HepG2 (cell line): ENCODE data around the gene TAF12. TPM values are rescaled to one million over a fixed set of nuclear protein-coding genes. Genes with fewer than 3 reads are reported as not detected.

Experiments
- MAF1 ChIP-seq: sonication (generic); formaldehyde crosslinking; IDR thresholded peaks from 2 replicates; pipeline ENCODE4 v1.5.0; 2020; ENCODE audit warnings: missing genetic modification reagents, borderline replicate concordance
- ZNF337 ChIP-seq: sonication (generic); formaldehyde crosslinking; IDR thresholded peaks from 2 replicates; pipeline ENCODE4 v1.5.1; 2020; ENCODE audit warnings: missing genetic modification reagents, low read depth, mild to moderate bottlenecking, borderline replicate concordance
- polyA plus RNA-seq, 8 experiments: library from polyadenylated mRNA; depleted of rRNA in 3 of 8; stranded (reverse) in 7 of 8; unstranded in 1 of 8; fragments of >200 nt; fragmentation: Illumina TruSeq in 4 of 8; extraction: Trizol in 4 of 8; gene quantifications; 2 replicates each; pipeline versions ENCODE4 v1.2.1 to v1.2.3, GENCODE V29; 2011 to 2016; ENCODE audit warnings: low read depth in 4 of 8, missing spikeins in 1 of 8, mixed read lengths in 1 of 8; ENCODE audit not compliant: insufficient read depth in 1 of 8
- total RNA-seq, 5 experiments: library from RNA; depleted of rRNA; stranded (reverse); fragments of >200 nt; fragmentation: Illumina TruSeq; extraction: Trizol; gene quantifications; 2 replicates each; pipeline ENCODE4 v1.2.3, GENCODE V29; 2016; ENCODE audit warnings: low read depth in 1 of 5
- TF ChIP-seq, protein P1 (sequence below): sonication (generic); formaldehyde crosslinking; IDR thresholded peaks from 2 replicates; pipeline ENCODE4 v1.4.0; 2020; ENCODE audit warnings: missing genetic modification reagents, borderline replicate concordance
- TF ChIP-seq, protein P2 (sequence below): sonication (generic); formaldehyde crosslinking; IDR thresholded peaks from 2 replicates; pipeline ENCODE4 v1.4.0; 2020; ENCODE audit warnings: missing genetic modification reagents, borderline replicate concordance

Gene TAF12
- total and polyA plus RNA-seq, 2 of the 13 experiments (the other 11 are each of a cell fraction or from before 2014, with no cell fraction given): 16.3 to 17.1 TPM

DNA sequence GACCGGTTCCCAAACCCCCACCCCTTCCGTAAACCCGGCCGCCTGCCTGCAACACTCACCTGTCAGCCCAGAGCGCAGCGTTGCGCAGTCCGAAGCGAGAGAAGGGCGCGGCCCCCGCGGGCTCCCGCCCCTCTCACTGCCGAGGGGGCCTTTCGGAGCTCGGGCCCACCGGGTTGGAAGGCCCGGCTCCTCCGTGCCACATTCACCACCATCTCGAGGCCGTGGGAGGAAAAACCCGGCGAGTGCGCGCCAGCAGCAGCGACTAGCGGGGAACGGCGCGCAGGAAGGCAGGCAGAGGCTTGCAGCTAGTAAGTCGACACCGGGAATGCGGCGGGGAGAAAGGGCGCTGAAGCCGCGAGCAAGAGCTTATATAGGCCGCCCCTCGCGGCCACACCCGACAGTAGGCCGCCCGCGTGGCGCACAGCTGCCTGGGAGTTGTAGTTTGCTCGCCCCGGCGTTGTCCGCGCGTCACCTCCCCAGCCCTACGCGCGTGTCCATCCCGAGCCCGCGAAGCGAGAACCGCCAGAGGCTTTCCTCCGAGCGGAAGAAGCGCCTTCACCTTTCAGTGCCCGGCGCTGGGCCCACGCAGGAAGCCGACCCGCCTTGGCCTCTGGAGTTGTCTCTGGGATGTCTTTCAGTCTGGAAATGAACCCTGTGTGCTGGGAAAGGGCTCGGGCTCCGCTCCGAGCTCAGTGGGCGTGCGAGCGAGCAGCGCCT lies 61.2 kb downstream of the TAF12 start (continued):
- TF ChIP-seq, protein P1, sequence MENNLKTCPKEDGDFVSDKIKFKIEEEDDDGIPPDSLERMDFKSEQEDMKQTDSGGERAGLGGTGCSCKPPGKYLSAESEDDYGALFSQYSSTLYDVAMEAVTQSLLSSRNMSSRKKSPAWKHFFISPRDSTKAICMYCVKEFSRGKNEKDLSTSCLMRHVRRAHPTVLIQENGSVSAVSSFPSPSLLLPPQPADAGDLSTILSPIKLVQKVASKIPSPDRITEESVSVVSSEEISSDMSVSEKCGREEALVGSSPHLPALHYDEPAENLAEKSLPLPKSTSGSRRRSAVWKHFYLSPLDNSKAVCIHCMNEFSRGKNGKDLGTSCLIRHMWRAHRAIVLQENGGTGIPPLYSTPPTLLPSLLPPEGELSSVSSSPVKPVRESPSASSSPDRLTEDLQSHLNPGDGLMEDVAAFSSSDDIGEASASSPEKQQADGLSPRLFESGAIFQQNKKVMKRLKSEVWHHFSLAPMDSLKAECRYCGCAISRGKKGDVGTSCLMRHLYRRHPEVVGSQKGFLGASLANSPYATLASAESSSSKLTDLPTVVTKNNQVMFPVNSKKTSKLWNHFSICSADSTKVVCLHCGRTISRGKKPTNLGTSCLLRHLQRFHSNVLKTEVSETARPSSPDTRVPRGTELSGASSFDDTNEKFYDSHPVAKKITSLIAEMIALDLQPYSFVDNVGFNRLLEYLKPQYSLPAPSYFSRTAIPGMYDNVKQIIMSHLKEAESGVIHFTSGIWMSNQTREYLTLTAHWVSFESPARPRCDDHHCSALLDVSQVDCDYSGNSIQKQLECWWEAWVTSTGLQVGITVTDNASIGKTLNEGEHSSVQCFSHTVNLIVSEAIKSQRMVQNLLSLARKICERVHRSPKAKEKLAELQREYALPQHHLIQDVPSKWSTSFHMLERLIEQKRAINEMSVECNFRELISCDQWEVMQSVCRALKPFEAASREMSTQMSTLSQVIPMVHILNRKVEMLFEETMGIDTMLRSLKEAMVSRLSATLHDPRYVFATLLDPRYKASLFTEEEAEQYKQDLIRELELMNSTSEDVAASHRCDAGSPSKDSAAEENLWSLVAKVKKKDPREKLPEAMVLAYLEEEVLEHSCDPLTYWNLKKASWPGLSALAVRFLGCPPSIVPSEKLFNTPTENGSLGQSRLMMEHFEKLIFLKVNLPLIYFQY (CRISPR knock-in tag): peak; percentile 80
- TF ChIP-seq, protein P2, sequence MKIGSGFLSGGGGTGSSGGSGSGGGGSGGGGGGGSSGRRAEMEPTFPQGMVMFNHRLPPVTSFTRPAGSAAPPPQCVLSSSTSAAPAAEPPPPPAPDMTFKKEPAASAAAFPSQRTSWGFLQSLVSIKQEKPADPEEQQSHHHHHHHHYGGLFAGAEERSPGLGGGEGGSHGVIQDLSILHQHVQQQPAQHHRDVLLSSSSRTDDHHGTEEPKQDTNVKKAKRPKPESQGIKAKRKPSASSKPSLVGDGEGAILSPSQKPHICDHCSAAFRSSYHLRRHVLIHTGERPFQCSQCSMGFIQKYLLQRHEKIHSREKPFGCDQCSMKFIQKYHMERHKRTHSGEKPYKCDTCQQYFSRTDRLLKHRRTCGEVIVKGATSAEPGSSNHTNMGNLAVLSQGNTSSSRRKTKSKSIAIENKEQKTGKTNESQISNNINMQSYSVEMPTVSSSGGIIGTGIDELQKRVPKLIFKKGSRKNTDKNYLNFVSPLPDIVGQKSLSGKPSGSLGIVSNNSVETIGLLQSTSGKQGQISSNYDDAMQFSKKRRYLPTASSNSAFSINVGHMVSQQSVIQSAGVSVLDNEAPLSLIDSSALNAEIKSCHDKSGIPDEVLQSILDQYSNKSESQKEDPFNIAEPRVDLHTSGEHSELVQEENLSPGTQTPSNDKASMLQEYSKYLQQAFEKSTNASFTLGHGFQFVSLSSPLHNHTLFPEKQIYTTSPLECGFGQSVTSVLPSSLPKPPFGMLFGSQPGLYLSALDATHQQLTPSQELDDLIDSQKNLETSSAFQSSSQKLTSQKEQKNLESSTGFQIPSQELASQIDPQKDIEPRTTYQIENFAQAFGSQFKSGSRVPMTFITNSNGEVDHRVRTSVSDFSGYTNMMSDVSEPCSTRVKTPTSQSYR: peak; percentile 14; the same call in 1 of the 2 replicates
- TF ChIP-seq MAF1 (CRISPR knock-in tag) (peak; percentile 48; the same call in 1 of the 2 replicates), ZNF337 (CRISPR knock-in tag) (peak; percentile 91; the same call in 1 of the 2 replicates)
